ENCODE data around the gene LMNA.
A peak's percentile ranks its signal among the peaks of the same experiment; 100 is the strongest.

LMNA gene

DNA sequence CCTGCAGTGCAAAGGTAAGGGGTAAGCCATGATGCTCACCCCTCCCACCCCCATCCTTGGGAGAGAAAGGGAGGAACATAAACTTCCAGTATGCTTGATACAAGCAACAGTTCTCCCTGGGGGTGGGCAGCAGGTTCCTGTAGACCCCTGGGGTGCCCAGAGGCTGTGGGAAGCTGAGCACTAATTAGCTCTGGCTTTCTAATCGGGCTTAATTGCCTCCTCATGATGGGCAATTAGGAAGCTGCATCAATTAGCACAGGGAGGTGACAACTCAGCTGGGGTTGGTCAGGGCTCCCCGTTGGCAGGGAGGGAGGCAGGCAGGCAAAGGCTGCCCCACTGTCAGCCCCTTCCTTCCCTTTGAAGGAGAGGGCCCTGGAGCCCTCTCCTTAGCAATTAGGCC lies 15.7 kb upstream of the LMNA start:
- WGBS (ENCODE audit: extremely low coverage, insufficient coverage, low lambda C conversion rate) = no CpG with 5 or more reads among the region's 2 CpGs
- H4K8ac ChIP-seq (ENCODE audit: low read depth, low read length) = no peak overlapping the region
- H3K4me3 ChIP-seq (ENCODE audit: low read length) = no peak overlapping the region

DNA sequence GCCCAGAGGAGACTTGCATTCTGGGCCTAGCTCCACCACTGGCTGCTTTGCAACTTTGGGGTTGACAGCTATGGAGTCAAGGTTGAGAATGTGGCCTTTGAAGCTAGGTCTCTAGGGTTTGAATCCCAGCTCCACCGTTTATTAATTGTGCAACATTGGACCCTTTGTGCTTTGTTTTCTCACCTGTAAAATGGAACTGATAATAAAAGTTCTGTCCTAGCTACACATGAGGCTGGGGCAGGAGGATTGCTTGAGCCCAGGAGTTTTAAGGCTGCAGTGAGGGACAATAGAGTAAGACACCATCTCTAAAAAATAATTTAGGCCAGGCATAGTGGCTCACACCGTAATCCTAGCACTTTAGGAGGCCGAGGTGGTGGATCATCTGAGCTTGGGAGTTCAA lies 15.2 kb upstream of the LMNA start:
- H3K9ac ChIP-seq (ENCODE audit: low read length) = no peak overlapping the region
- no peak overlapping the region for H3K18ac ChIP-seq (ENCODE audit: low read length)
- no peak overlapping the region for H2AK5ac ChIP-seq (ENCODE audit: low read length)
- H3K36me3 ChIP-seq (ENCODE audit: control insufficient read depth, insufficient read depth, low read length) = no peaks in the 10 kb centered on the region
- no peaks in the 10 kb centered on the region for H3K27me3 ChIP-seq (ENCODE audit: insufficient read depth, low read length, poor library complexity)
- H3K23ac ChIP-seq (ENCODE audit: low read length) = no peak overlapping the region
- no peak overlapping the region for H3K4me3 ChIP-seq (ENCODE audit: low read length)
- H2BK5ac ChIP-seq (ENCODE audit: low read length) = no peak overlapping the region
- no peak overlapping the region for H3K4me2 ChIP-seq (ENCODE audit: low read length)
- no peak overlapping the region for H4K8ac ChIP-seq (ENCODE audit: low read depth, low read length)
- H3K4ac ChIP-seq (ENCODE audit: low read depth, low read length) = no peak overlapping the region
- H2BK15ac ChIP-seq (replicated peaks; ENCODE audit: low read depth) = no peak overlapping the region
- H3K79me1 ChIP-seq (ENCODE audit: low read length) = peaks cover 2% of the 10 kb centered on the region
- no peak overlapping the region for H2BK120ac ChIP-seq (ENCODE audit: low read depth, low read length)
- no CpG with 5 or more reads among the region's 3 CpGs for WGBS (ENCODE audit: extremely low coverage, insufficient coverage, low lambda C conversion rate)
- H3K4me1 ChIP-seq (ENCODE audit: control insufficient read depth, low read depth, low read length) = peaks cover 15% of the 10 kb centered on the region
- no peak for DNase-seq
- no peaks in the 10 kb centered on the region for H3K79me2 ChIP-seq (ENCODE audit: control insufficient read depth, insufficient read depth, low read length)
- H3K56ac ChIP-seq (ENCODE audit: low read length) = no peak overlapping the region
- no peak overlapping the region for H3K27ac ChIP-seq (ENCODE audit: low read depth, low read length)
- H4K5ac ChIP-seq (ENCODE audit: low read length) = no peak overlapping the region

More for the DNA sequence above, 15.7 kb upstream of the LMNA start:
- DNase-seq = no peak
- Histone ChIP-seq H3K18ac (ENCODE audit: low read length) (no peak overlapping the region), H3K23ac (ENCODE audit: low read length) (no peak overlapping the region), H3K4me2 (ENCODE audit: low read length) (no peak overlapping the region), H3K9ac (ENCODE audit: low read length) (no peak overlapping the region), H2BK5ac (ENCODE audit: low read length) (no peak overlapping the region), H4K5ac (ENCODE audit: low read length) (no peak overlapping the region), H2BK120ac (ENCODE audit: low read depth, low read length) (no peak overlapping the region), H3K79me1 (ENCODE audit: low read length) (peaks cover 3% of the 10 kb centered on the region), H3K27me3 (ENCODE audit: insufficient read depth, low read length, poor library complexity) (no peaks in the 10 kb centered on the region), H3K27ac (ENCODE audit: low read depth, low read length) (no peak overlapping the region), H3K4ac (ENCODE audit: low read depth, low read length) (no peak overlapping the region), H3K4me1 (ENCODE audit: control insufficient read depth, low read depth, low read length) (peaks cover 13% of the 10 kb centered on the region), H3K36me3 (ENCODE audit: control insufficient read depth, insufficient read depth, low read length) (no peaks in the 10 kb centered on the region), H2AK5ac (ENCODE audit: low read length) (no peak overlapping the region), H2BK15ac (replicated peaks; ENCODE audit: low read depth) (no peak overlapping the region), H3K79me2 (ENCODE audit: control insufficient read depth, insufficient read depth, low read length) (no peaks in the 10 kb centered on the region), H3K56ac (ENCODE audit: low read length) (no peak overlapping the region)

DNA sequence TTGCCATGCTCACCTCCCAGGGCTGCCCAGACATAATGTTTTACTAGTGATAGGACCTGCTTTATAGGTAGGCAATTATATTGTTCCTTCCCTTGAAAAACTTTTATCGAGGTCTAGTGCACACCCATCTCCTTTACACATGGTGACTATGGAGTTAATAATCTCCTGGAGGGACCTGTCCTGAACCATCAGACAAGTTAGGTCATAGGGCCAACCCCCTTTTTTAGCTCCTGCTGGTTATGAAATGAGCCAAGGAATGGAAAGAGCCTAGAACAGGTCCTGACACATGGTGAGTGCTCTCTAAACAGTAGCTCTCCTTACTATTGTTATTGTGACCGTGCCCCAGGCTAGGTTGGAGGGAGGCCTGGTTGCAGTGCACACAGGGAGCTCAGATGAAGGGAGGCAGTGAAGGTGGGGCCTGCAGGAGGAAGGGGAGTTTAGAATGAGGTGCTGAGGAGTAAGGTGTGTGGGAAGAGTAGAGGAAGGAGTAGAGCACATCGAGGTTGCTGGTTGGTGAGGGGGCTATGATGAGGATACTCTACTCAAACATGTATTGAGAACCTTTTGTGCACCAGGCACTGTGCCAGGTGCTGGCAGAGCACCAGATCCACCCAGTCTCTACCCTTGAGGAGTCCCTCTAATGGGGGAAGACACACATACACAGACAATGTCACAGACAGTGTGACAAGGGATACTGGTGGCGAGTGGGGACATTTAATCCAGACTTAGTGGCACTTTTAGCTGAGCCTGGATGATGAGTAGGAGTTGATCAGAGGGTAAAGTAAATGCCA lies 14.1 kb upstream of the LMNA start:
- peaks cover 26% of the 10 kb centered on the region for H3K4me1 ChIP-seq (ENCODE audit: control insufficient read depth, low read depth, low read length)
- H3K18ac ChIP-seq (ENCODE audit: low read length) = no peak overlapping the region
- no peak overlapping the region for H3K56ac ChIP-seq (ENCODE audit: low read length)
- H4K5ac ChIP-seq (ENCODE audit: low read length) = no peak overlapping the region
- H2BK5ac ChIP-seq (ENCODE audit: low read length) = no peak overlapping the region
- no peaks in the 10 kb centered on the region for H3K79me2 ChIP-seq (ENCODE audit: control insufficient read depth, insufficient read depth, low read length)
- H2AK5ac ChIP-seq (ENCODE audit: low read length) = no peak overlapping the region
- no peaks in the 10 kb centered on the region for H3K27me3 ChIP-seq (ENCODE audit: insufficient read depth, low read length, poor library complexity)
- DNase-seq = no peak
- no peak overlapping the region for H3K9ac ChIP-seq (ENCODE audit: low read length)
- no peaks in the 10 kb centered on the region for H3K36me3 ChIP-seq (ENCODE audit: control insufficient read depth, insufficient read depth, low read length)
- no CpG with 5 or more reads among the region's 4 CpGs for WGBS (ENCODE audit: extremely low coverage, insufficient coverage, low lambda C conversion rate)
- H3K23ac ChIP-seq (ENCODE audit: low read length) = no peak overlapping the region
- no peak overlapping the region for H2BK15ac ChIP-seq (replicated peaks; ENCODE audit: low read depth)
- no peak overlapping the region for H3K4me2 ChIP-seq (ENCODE audit: low read length)
- no peak overlapping the region for H3K27ac ChIP-seq (ENCODE audit: low read depth, low read length)
- H3K4me3 ChIP-seq (ENCODE audit: low read length) = no peak overlapping the region
- H3K4ac ChIP-seq (ENCODE audit: low read depth, low read length) = no peak overlapping the region
- no peak overlapping the region for H2BK120ac ChIP-seq (ENCODE audit: low read depth, low read length)
- peaks cover 2% of the 10 kb centered on the region for H3K79me1 ChIP-seq (ENCODE audit: low read length)
- H4K8ac ChIP-seq (ENCODE audit: low read depth, low read length) = no peak overlapping the region

- H2BK15ac ChIP-seq (replicated peaks; ENCODE audit: low read depth) = no peak overlapping the region
- no peak overlapping the region for H4K8ac ChIP-seq (ENCODE audit: low read depth, low read length)
- no peak for DNase-seq
- H2AK5ac ChIP-seq (ENCODE audit: low read length) = no peak overlapping the region
- peaks cover 28% of the 10 kb centered on the region for H3K4me1 ChIP-seq (ENCODE audit: control insufficient read depth, low read depth, low read length)
- no peak overlapping the region for H2BK120ac ChIP-seq (ENCODE audit: low read depth, low read length)
- H3K79me1 ChIP-seq (ENCODE audit: low read length) = peaks cover 2% of the 10 kb centered on the region
- no peak overlapping the region for H3K4ac ChIP-seq (ENCODE audit: low read depth, low read length)
- H3K56ac ChIP-seq (ENCODE audit: low read length) = no peak overlapping the region
- H3K4me2 ChIP-seq (ENCODE audit: low read length) = no peak overlapping the region
- no peak overlapping the region for H3K4me3 ChIP-seq (ENCODE audit: low read length)
- no peak overlapping the region for H3K27ac ChIP-seq (ENCODE audit: low read depth, low read length)
- no peak overlapping the region for H3K23ac ChIP-seq (ENCODE audit: low read length)
- H4K5ac ChIP-seq (ENCODE audit: low read length) = no peak overlapping the region
- WGBS (ENCODE audit: extremely low coverage, insufficient coverage, low lambda C conversion rate) = no CpG with 5 or more reads among the region's 6 CpGs
- H3K79me2 ChIP-seq (ENCODE audit: control insufficient read depth, insufficient read depth, low read length) = no peaks in the 10 kb centered on the region
- H3K18ac ChIP-seq (ENCODE audit: low read length) = no peak overlapping the region
- no peaks in the 10 kb centered on the region for H3K27me3 ChIP-seq (ENCODE audit: insufficient read depth, low read length, poor library complexity)
- H2BK5ac ChIP-seq (ENCODE audit: low read length) = no peak overlapping the region
- H3K36me3 ChIP-seq (ENCODE audit: control insufficient read depth, insufficient read depth, low read length) = no peaks in the 10 kb centered on the region
- no peak overlapping the region for H3K9ac ChIP-seq (ENCODE audit: low read length)
Measured at GRCh38 chr1:156101880-156102279, 12.6 kb upstream of the LMNA start.

GRCh38 chr1:156102633-156103511 lies 11.6 kb upstream of the LMNA start:
- H3K4me1 ChIP-seq (ENCODE audit: control insufficient read depth, low read depth, low read length) = peaks cover 35% of the 10 kb centered on the region
- no peak overlapping the region for H4K8ac ChIP-seq (ENCODE audit: low read depth, low read length)
- no peak overlapping the region for H3K4ac ChIP-seq (ENCODE audit: low read depth, low read length)
- H2BK120ac ChIP-seq (ENCODE audit: low read depth, low read length) = no peak overlapping the region
- peak overlapping the region; percentile 79 for H2AK5ac ChIP-seq (ENCODE audit: low read length)
- no peak for DNase-seq
- WGBS (ENCODE audit: extremely low coverage, insufficient coverage, low lambda C conversion rate) = no CpG with 5 or more reads among the region's 16 CpGs
- H3K79me2 ChIP-seq (ENCODE audit: control insufficient read depth, insufficient read depth, low read length) = no peaks in the 10 kb centered on the region
- H3K27me3 ChIP-seq (ENCODE audit: insufficient read depth, low read length, poor library complexity) = no peaks in the 10 kb centered on the region
- H3K4me3 ChIP-seq (ENCODE audit: low read length) = no peak overlapping the region
- H3K27ac ChIP-seq (ENCODE audit: low read depth, low read length) = no peak overlapping the region
- H3K23ac ChIP-seq (ENCODE audit: low read length) = no peak overlapping the region
- peak overlapping the region; percentile 58 for H3K56ac ChIP-seq (ENCODE audit: low read length)
- H3K18ac ChIP-seq (ENCODE audit: low read length) = no peak overlapping the region
- no peak overlapping the region for H2BK5ac ChIP-seq (ENCODE audit: low read length)
- H4K5ac ChIP-seq (ENCODE audit: low read length) = no peak overlapping the region
- no peaks in the 10 kb centered on the region for H3K79me1 ChIP-seq (ENCODE audit: low read length)
- no peak overlapping the region for H2BK15ac ChIP-seq (replicated peaks; ENCODE audit: low read depth)
- H3K9ac ChIP-seq (ENCODE audit: low read length) = no peak overlapping the region
- no peak overlapping the region for H3K4me2 ChIP-seq (ENCODE audit: low read length)
- H3K36me3 ChIP-seq (ENCODE audit: control insufficient read depth, insufficient read depth, low read length) = no peaks in the 10 kb centered on the region

All from mesendoderm (in vitro differentiated cells).